ENCODE data around the gene HPCAL4. TPM values are rescaled to one million over a fixed set of nuclear protein-coding genes. Genes with fewer than 3 reads are reported as not detected.

HPCAL4 gene
- total and polyA plus RNA-seq, 7 experiments from 2014 or later = 2.9 to 49.0 (median 12.0) TPM

DNA sequence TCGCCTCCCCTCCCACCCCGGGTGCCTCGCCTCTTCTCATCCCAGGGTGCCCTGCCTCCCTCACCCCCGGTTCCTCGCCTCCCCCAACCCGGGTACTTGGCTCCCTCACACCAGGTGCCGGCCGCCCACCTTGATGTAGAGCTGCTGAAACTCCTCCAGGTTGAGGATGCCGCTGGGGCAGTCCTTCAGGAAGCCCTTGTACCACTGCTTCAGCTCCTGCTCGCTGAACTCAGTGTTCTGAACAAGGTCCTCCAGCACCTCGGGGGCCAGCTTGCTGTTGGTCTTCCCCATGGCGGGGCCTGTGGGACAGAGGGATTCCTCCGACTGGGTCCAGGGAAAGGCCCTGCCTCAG, 6.9 kb downstream of the HPCAL4 start:
- Histone ChIP-seq H3K27me3 (ENCODE audit: control insufficient read depth in 2 of 2, insufficient read depth in 2 of 2, low read length in 2 of 2) (no peaks in the 10 kb centered on the region), H3K27ac (ENCODE audit: low read depth, low read length) (no peak overlapping the region), H3K9me3 (ENCODE audit: control insufficient read depth in 2 of 3, low read length in 3 of 3) (no peaks in the 10 kb centered on the region), H3K4me1 (ENCODE audit: control insufficient read depth in 2 of 2, insufficient read depth in 2 of 2, low read length in 2 of 2) (peaks cover 0 to 41% of the 10 kb centered on the region in 2 donors), H3K36me3 (ENCODE audit: control insufficient read depth in 2 of 3, insufficient read depth in 3 of 3, low read length in 3 of 3) (peaks cover 0 to 3% (median 0%) of the 10 kb centered on the region in 3 experiments), H3K4me3 (ENCODE audit: low read length) (no peak overlapping the region)
- Mint-ChIP-seq H3K27ac (peak overlapping the region in 5 of 9 donors; percentile 42 to 79 (median 65)), H3K36me3 (peaks cover 0 to 12% (median 4%) of the 10 kb centered on the region in 5 donors), H3K27me3 (peaks cover 0 to 50% (median 26%) of the 10 kb centered on the region in 5 donors), H3K4me1 (peaks cover 15 to 55% (median 35%) of the 10 kb centered on the region in 7 donors), H3K9me3 (peaks cover 0 to 2% (median 0%) of the 10 kb centered on the region in 11 donors), H3K4me3 (peak overlapping the region in 8 of 10 donors; percentile 32 to 75 (median 59))
- DNase-seq = no peak
- intact Hi-C loops (cut with micrococcal nuclease) = loop anchor here in 1 of 2 donors (1.0 to 5.0 kb wide), 4 partner anchors 8 to 1682 kb away; partner anchors contain the start of gene NT5C1A
- ChIA-PET POLR2A (interaction anchor here (1.1 to 8.2 kb wide), 3 partner anchors 8 to 54 kb away, joined by 3 to 76 read pairs (median 6); partner anchors contain the start of genes HPCAL4, NT5C1A and PPIE), CTCF (interaction anchor here (0.7 to 3.5 kb wide), 2 partner anchors 12 to 73 kb away, joined by 3 to 13 read pairs; partner anchors contain the start of gene NT5C1A)
- no peak for ATAC-seq

DNA sequence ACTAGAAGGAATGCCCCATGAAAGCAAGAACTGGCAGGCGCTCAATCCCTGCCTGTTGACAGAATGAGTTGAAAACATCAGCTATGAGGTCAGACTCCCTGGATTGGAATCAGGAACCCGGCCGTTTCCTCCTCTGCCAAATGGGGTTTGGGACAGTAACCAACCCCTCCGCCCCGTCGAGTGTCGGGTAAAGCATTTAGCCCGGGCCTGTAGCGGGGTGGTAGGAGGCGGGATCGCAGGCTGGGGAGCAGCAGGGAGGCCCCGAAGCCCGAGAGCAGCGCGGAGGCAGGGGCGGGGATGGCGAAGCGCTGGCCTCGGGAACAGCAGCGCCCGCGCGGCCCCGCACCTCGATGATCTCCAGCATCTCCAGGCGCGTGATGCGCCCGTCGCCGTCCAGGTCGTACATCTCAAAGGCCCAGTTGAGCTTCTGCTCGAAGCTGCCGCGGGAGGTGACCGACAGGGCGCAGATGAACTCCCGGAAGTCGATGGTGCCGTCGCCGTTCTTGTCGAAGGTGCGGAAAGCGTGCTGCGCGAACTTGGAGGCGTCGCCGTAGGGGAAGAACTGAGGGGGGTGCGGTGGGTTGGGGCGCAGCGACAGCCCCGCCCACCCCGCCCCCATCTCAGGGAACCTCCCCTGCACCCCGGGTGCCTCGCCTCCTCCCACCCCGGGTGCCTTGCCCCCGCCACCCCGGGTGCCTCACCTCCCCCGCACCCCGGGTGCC, 7.5 kb downstream of the HPCAL4 start:
- DNase-seq (peak in 6 of 9 donors; percentile 39 to 73 (median 57)), ATAC-seq (peak; percentile 75)
- Histone ChIP-seq H3K27ac (ENCODE audit: low read depth, low read length) (peak overlapping the region; percentile 60), H3K4me1 (ENCODE audit: control insufficient read depth in 2 of 2, insufficient read depth in 2 of 2, low read length in 2 of 2) (peaks cover 0 to 36% of the 10 kb centered on the region in 2 donors), H3K36me3 (ENCODE audit: control insufficient read depth in 2 of 3, insufficient read depth in 3 of 3, low read length in 3 of 3) (peaks cover 0 to 5% (median 0%) of the 10 kb centered on the region in 3 experiments), H3K4me3 (ENCODE audit: low read length) (peak overlapping the region; percentile 37), H3K27me3 (ENCODE audit: control insufficient read depth in 2 of 2, insufficient read depth in 2 of 2, low read length in 2 of 2) (no peaks in the 10 kb centered on the region), H3K9me3 (ENCODE audit: control insufficient read depth in 2 of 3, low read length in 3 of 3) (no peaks in the 10 kb centered on the region)
- Mint-ChIP-seq H3K27me3 (peaks cover 0 to 46% (median 26%) of the 10 kb centered on the region in 5 donors), H3K4me1 (peaks cover 14 to 55% (median 35%) of the 10 kb centered on the region in 7 donors), H3K36me3 (peaks cover 0 to 17% (median 4%) of the 10 kb centered on the region in 5 donors), H3K9me3 (peaks cover 0 to 2% (median 0%) of the 10 kb centered on the region in 11 donors), H3K4me3 (peak overlapping the region in 8 of 10 donors; percentile 23 to 70 (median 58)), H3K27ac (peak overlapping the region in 6 of 9 donors; percentile 16 to 75 (median 36))
- ChIA-PET POLR2A (interaction anchor here (1.1 to 8.2 kb wide), 3 partner anchors 8 to 55 kb away, joined by 3 to 76 read pairs (median 6); partner anchors contain the start of genes HPCAL4, NT5C1A and PPIE), CTCF (interaction anchor here (0.7 to 3.5 kb wide), 2 partner anchors 11 to 72 kb away, joined by 3 to 13 read pairs; partner anchors contain the start of gene NT5C1A)
- intact Hi-C loops (cut with micrococcal nuclease) = loop anchor here in 1 of 2 donors (1.0 to 5.0 kb wide), 4 partner anchors 9 to 1681 kb away; partner anchors contain the start of gene NT5C1A

DNA sequence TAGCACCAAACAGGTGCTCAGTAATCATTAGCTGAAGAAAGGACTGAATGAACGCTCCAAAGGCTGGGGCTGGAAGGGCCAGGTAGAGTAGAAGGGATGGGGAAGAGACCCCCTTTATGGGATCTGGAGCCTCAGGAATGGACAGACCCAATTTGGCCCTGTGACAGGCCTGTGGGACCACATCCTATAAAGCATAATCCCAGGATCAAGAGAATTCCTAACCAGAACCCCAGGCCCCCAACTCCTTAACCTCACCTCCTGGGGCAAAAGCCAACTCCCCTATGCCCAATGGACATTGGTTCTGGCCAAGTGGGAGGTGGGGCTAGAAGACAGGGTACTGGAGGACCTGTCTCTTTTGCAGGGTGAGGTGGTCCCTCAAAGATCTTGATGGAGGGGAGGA, 9.2 kb downstream of the HPCAL4 start:
- H3K27ac ChIP-seq (ENCODE audit: low read depth, low read length) = peak overlapping the region; percentile 22
- POLR2A ChIA-PET = interaction anchor here (0.9 to 8.2 kb wide), 5 partner anchors 10 to 57 kb away, joined by 4 to 76 read pairs (median 7); partner anchors contain the start of genes HPCAL4, NT5C1A and PPIE
- H3K36me3 ChIP-seq (ENCODE audit: control insufficient read depth in 2 of 3, insufficient read depth in 3 of 3, low read length in 3 of 3) = peaks cover 0 to 5% (median 0%) of the 10 kb centered on the region in 3 experiments
- no peaks in the 10 kb centered on the region for H3K27me3 ChIP-seq (ENCODE audit: control insufficient read depth in 2 of 2, insufficient read depth in 2 of 2, low read length in 2 of 2)
- ATAC-seq (no peak), DNase-seq (no peak)
- Mint-ChIP-seq H3K27me3 (peaks cover 0 to 37% (median 16%) of the 10 kb centered on the region in 5 donors), H3K4me1 (peaks cover 10 to 48% (median 33%) of the 10 kb centered on the region in 7 donors), H3K4me3 (peak overlapping the region in 1 of 10 donors; percentile 54), H3K27ac (peak overlapping the region in 5 of 9 donors; percentile 60 to 86 (median 65)), H3K9me3 (peaks cover 0 to 2% (median 0%) of the 10 kb centered on the region in 11 donors), H3K36me3 (peaks cover 0 to 20% (median 4%) of the 10 kb centered on the region in 5 donors)
- peaks cover 0 to 36% of the 10 kb centered on the region in 2 donors for H3K4me1 ChIP-seq (ENCODE audit: control insufficient read depth in 2 of 2, insufficient read depth in 2 of 2, low read length in 2 of 2)
- no peaks in the 10 kb centered on the region for H3K9me3 ChIP-seq (ENCODE audit: control insufficient read depth in 2 of 3, low read length in 3 of 3)
- intact Hi-C loops (cut with micrococcal nuclease) = loop anchor here in 1 of 2 donors (1.0 to 5.0 kb wide), 4 partner anchors 9 to 1680 kb away; partner anchors contain the start of gene HPCAL4
- CTCF ChIA-PET = interaction anchor here (1.2 to 3.5 kb wide), 2 partner anchors 10 to 76 kb away, joined by 4 to 13 read pairs; partner anchors contain the start of gene NT5C1A
- no peak overlapping the region for H3K4me3 ChIP-seq (ENCODE audit: low read length)

DNA sequence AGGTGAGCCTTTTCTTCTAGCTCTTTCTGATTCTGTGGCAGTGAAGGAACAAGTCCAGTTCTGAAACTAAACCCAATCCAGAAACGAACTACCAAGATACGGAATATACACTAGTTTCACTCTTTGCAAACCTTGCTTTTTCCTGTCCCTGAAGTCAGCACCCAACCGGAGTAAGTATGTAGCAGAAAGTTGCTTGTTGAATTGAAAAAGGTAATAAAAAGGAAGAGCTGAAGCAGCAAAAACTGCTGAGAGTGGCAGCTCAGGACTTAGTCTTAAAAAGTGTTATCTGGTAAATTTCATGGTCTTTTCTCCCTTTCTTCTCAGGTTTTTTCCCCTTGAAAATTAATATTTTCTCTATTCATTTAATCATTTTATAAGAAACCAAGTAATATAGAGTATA, 9.9 kb downstream of the HPCAL4 start:
- H3K27ac ChIP-seq (ENCODE audit: low read depth, low read length) = peak overlapping the region; percentile 62

DNA sequence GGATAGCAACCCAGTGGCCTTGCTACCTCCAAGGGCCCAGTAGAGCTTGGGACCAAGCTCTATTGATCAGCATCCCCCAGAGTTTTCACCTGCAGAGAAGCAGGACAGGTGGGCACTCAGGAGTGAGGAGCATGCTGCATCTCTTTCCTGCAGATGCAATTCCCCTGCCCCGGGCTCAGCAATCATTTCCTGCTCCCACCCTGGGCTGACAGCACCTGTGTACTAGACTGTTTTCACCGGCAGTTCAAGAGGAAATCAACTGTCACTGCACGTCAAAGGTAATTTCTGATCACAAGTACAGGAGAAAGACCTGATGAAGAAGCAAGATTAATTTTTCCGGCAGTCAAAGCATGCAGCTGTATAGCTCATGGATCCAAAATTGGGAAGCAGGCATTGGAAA, 10.5 kb downstream of the HPCAL4 start:
- H3K27me3 Mint-ChIP-seq = peaks cover 0 to 33% (median 16%) of the 10 kb centered on the region in 5 donors
- ATAC-seq (peak; percentile 49), DNase-seq (peak in 6 of 9 donors; percentile 24 to 59 (median 42))
- Histone ChIP-seq H3K27me3 (ENCODE audit: control insufficient read depth in 2 of 2, insufficient read depth in 2 of 2, low read length in 2 of 2) (no peaks in the 10 kb centered on the region), H3K4me3 (ENCODE audit: low read length) (peak overlapping the region; percentile 17), H3K27ac (ENCODE audit: low read depth, low read length) (peak overlapping the region; percentile 62), H3K9me3 (ENCODE audit: control insufficient read depth in 2 of 3, low read length in 3 of 3) (no peaks in the 10 kb centered on the region), H3K4me1 (ENCODE audit: control insufficient read depth in 2 of 2, insufficient read depth in 2 of 2, low read length in 2 of 2) (peaks cover 0 to 36% of the 10 kb centered on the region in 2 donors), H3K36me3 (ENCODE audit: control insufficient read depth in 2 of 3, insufficient read depth in 3 of 3, low read length in 3 of 3) (peaks cover 0 to 5% (median 0%) of the 10 kb centered on the region in 3 experiments)
- H3K4me1 Mint-ChIP-seq = peaks cover 10 to 44% (median 33%) of the 10 kb centered on the region in 7 donors
- intact Hi-C loops (cut with micrococcal nuclease) = loop anchor here in 1 of 2 donors (1.0 to 5.0 kb wide), 4 partner anchors 9 to 1678 kb away; partner anchors contain the start of gene HPCAL4
- ChIA-PET CTCF (interaction anchor here (0.5 to 2.9 kb wide), 6 partner anchors 8 to 27 kb away, joined by 3 to 12 read pairs (median 6); partner anchors contain the start of gene NT5C1A), POLR2A (interaction anchor here (0.6 to 8.2 kb wide), 5 partner anchors 9 to 166 kb away, joined by 3 to 76 read pairs (median 5); partner anchors contain the start of genes HPCAL4 and NT5C1A)
- peak overlapping the region in 8 of 9 donors; percentile 60 to 94 (median 84) for H3K27ac Mint-ChIP-seq
- peaks cover 0 to 2% (median 0%) of the 10 kb centered on the region in 11 donors for H3K9me3 Mint-ChIP-seq
- H3K4me3 Mint-ChIP-seq = peak overlapping the region in 9 of 10 donors; percentile 61 to 83 (median 76)
- peaks cover 0 to 20% (median 3%) of the 10 kb centered on the region in 5 donors for H3K36me3 Mint-ChIP-seq

More for the DNA sequence above, 9.9 kb downstream of the HPCAL4 start:
- peaks cover 0 to 20% (median 3%) of the 10 kb centered on the region in 5 donors for H3K36me3 Mint-ChIP-seq
- DNase-seq = peak in 1 of 9 donors; percentile 17
- Histone ChIP-seq H3K27me3 (ENCODE audit: control insufficient read depth in 2 of 2, insufficient read depth in 2 of 2, low read length in 2 of 2) (no peaks in the 10 kb centered on the region), H3K36me3 (ENCODE audit: control insufficient read depth in 2 of 3, insufficient read depth in 3 of 3, low read length in 3 of 3) (peaks cover 0 to 5% (median 0%) of the 10 kb centered on the region in 3 experiments), H3K4me1 (ENCODE audit: control insufficient read depth in 2 of 2, insufficient read depth in 2 of 2, low read length in 2 of 2) (peaks cover 0 to 36% of the 10 kb centered on the region in 2 donors), H3K9me3 (ENCODE audit: control insufficient read depth in 2 of 3, low read length in 3 of 3) (no peaks in the 10 kb centered on the region), H3K4me3 (ENCODE audit: low read length) (peak overlapping the region; percentile 17)
- peaks cover 10 to 45% (median 33%) of the 10 kb centered on the region in 7 donors for H3K4me1 Mint-ChIP-seq
- no peak for ATAC-seq
- CTCF ChIA-PET = interaction anchor here (0.5 to 2.9 kb wide), 4 partner anchors 9 to 75 kb away, joined by 4 to 12 read pairs (median 6); partner anchors contain the start of gene NT5C1A
- peak overlapping the region in 9 of 10 donors; percentile 61 to 83 (median 76) for H3K4me3 Mint-ChIP-seq
- intact Hi-C loops (cut with micrococcal nuclease) = loop anchor here in 1 of 2 donors (1.0 to 5.0 kb wide), 4 partner anchors 10 to 1679 kb away; partner anchors contain the start of gene HPCAL4
- POLR2A ChIA-PET = interaction anchor here (0.9 to 8.2 kb wide), 5 partner anchors 9 to 58 kb away, joined by 4 to 76 read pairs (median 7); partner anchors contain the start of genes HPCAL4, NT5C1A and PPIE
- peaks cover 0 to 35% (median 16%) of the 10 kb centered on the region in 5 donors for H3K27me3 Mint-ChIP-seq
- H3K27ac Mint-ChIP-seq = peak overlapping the region in 8 of 9 donors; percentile 60 to 94 (median 84)
- peaks cover 0 to 2% (median 0%) of the 10 kb centered on the region in 11 donors for H3K9me3 Mint-ChIP-seq
